ENCODE measurements around the gene TM4SF20. TPM values are rescaled to one million over a fixed set of nuclear protein-coding genes. Genes with fewer than 3 reads are reported as not detected.

Gene TM4SF20
- total RNA-seq, 1 donor from 2014 or later = not detected

DNA sequence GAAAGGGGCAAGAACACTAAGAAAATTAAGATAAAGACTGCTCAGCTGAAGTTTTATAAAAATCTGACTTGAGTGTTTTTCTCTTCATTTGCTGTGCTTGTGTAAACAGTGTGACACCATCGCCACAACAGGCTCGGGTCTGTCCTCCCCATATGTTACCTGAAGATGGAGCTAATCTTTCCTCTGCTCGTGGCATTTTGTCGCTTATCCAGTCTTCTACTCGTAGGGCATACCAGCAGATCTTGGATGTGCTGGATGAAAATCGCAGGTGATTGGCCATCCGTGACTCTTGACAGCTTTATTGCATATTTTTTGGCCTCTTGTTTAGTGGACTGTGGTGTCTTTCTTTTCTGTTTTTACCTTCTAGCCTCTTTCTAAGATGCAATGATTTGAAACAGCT lies 32.0 kb downstream of the TM4SF20 start:
- no peak overlapping the region for H3K27ac ChIP-seq (replicated peaks)
- DNase-seq = no peak
- intact Hi-C loops (cut with micrococcal nuclease) = no loop called here
- TF ChIP-seq, protein P1, sequence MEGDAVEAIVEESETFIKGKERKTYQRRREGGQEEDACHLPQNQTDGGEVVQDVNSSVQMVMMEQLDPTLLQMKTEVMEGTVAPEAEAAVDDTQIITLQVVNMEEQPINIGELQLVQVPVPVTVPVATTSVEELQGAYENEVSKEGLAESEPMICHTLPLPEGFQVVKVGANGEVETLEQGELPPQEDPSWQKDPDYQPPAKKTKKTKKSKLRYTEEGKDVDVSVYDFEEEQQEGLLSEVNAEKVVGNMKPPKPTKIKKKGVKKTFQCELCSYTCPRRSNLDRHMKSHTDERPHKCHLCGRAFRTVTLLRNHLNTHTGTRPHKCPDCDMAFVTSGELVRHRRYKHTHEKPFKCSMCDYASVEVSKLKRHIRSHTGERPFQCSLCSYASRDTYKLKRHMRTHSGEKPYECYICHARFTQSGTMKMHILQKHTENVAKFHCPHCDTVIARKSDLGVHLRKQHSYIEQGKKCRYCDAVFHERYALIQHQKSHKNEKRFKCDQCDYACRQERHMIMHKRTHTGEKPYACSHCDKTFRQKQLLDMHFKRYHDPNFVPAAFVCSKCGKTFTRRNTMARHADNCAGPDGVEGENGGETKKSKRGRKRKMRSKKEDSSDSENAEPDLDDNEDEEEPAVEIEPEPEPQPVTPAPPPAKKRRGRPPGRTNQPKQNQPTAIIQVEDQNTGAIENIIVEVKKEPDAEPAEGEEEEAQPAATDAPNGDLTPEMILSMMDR (IDR thresholded peaks at IDR 0.05; ENCODE audit: borderline replicate concordance) = no peak
- H3K36me3 ChIP-seq = peaks cover 54% of the 10 kb centered on the region
- H3K4me1 ChIP-seq = no peaks in the 10 kb centered on the region
- no peak overlapping the region for H3K4me3 ChIP-seq
- no peaks in the 10 kb centered on the region for H3K9me3 ChIP-seq (replicated peaks)
- no peaks in the 10 kb centered on the region for H3K27me3 ChIP-seq (ENCODE audit: low read depth)

DNA sequence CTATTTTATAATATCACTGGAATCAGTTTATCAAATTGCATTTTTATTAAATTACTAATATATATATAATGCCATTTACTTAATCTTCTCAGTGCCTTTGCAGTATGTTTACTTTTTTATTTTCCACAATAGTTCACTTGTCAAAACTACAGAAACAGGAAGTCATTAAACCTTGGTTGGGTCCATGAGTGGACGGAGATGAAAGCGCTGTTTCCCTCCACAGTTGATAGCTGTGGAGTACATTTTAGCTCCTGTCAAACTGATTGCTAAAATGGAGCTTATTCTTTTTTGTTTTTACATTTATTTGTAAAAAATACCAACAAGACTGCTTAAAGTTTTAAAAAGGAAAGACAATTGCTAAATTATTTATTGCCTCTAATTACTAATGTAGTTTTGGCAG lies 34.9 kb downstream of the TM4SF20 start:
- H3K27ac ChIP-seq (replicated peaks) = no peak overlapping the region
- no peaks in the 10 kb centered on the region for H3K4me1 ChIP-seq
- no peak overlapping the region for H3K4me3 ChIP-seq
- H3K27me3 ChIP-seq (ENCODE audit: low read depth) = no peaks in the 10 kb centered on the region
- intact Hi-C loops (cut with micrococcal nuclease) = no loop called here
- H3K36me3 ChIP-seq = peaks cover 65% of the 10 kb centered on the region
- H3K9me3 ChIP-seq (replicated peaks) = no peaks in the 10 kb centered on the region
- TF ChIP-seq, protein P1 (IDR thresholded peaks at IDR 0.05; ENCODE audit: borderline replicate concordance) = no peak
- no peak for DNase-seq

GRCh38 chr2:227341553-227341952 lies 37.6 kb downstream of the TM4SF20 start:
- peaks cover 55% of the 10 kb centered on the region for H3K36me3 ChIP-seq
- no peak for DNase-seq
- no peak overlapping the region for H3K27ac ChIP-seq (replicated peaks)
- no peaks in the 10 kb centered on the region for H3K9me3 ChIP-seq (replicated peaks)
- intact Hi-C loops (cut with micrococcal nuclease) = no loop called here
- TF ChIP-seq, protein P1 (IDR thresholded peaks at IDR 0.05; ENCODE audit: borderline replicate concordance) = no peak
- H3K4me1 ChIP-seq = no peaks in the 10 kb centered on the region
- H3K27me3 ChIP-seq (ENCODE audit: low read depth) = no peaks in the 10 kb centered on the region
- no peak overlapping the region for H3K4me3 ChIP-seq

- Histone ChIP-seq H3K27me3 (ENCODE audit: low read depth) (no peaks in the 10 kb centered on the region), H3K4me3 (no peak overlapping the region), H3K36me3 (peaks cover 67% of the 10 kb centered on the region), H3K4me1 (no peaks in the 10 kb centered on the region), H3K27ac (replicated peaks) (no peak overlapping the region), H3K9me3 (replicated peaks) (no peaks in the 10 kb centered on the region)
- intact Hi-C loops (cut with micrococcal nuclease) = no loop called here
- DNase-seq = no peak
- TF ChIP-seq, protein P1 (IDR thresholded peaks at IDR 0.05; ENCODE audit: borderline replicate concordance) = no peak
Observed at GRCh38 chr2:227340106-227340505, 39.0 kb downstream of the TM4SF20 start.

DNA sequence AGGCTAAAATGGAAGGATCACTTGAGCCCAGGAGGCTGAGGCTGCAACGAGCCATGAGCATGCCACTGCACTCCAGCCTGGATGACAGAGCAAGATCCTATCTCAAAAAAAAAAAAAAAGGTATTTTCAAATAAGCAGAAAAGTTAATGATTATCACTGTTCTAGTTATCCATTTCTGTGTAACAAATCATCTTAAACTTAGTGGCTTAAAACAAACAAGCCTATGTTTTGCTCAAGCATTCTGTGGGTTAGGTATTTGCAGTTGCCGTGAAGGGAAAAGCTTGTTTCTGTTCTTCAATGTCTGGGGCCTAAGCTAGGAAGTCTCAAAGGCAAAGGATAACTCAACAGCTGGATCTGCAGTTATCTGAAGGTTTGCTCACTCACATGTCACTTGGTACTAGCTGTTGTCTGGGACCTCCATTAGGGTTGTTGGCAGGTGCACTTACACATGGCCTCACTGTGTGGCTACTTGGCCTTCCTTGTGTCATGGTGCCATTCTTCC lies 40.0 kb downstream of the TM4SF20 start:
- TF ChIP-seq, protein P1 (IDR thresholded peaks at IDR 0.05; ENCODE audit: borderline replicate concordance) = no peak
- no peaks in the 10 kb centered on the region for H3K4me1 ChIP-seq
- H3K36me3 ChIP-seq = peaks cover 75% of the 10 kb centered on the region
- no peaks in the 10 kb centered on the region for H3K27me3 ChIP-seq (ENCODE audit: low read depth)
- intact Hi-C loops (cut with micrococcal nuclease) = no loop called here
- H3K4me3 ChIP-seq = no peak overlapping the region
- DNase-seq = no peak
- no peak overlapping the region for H3K27ac ChIP-seq (replicated peaks)
- no peaks in the 10 kb centered on the region for H3K9me3 ChIP-seq (replicated peaks)

Data from left ventricle myocardium inferior (tissue), 1 donor.